ENCODE measurements around the gene MALRD1. TPM values are rescaled to one million over a fixed set of nuclear protein-coding genes. Genes with fewer than 3 reads are reported as not detected.

The MALRD1 gene
- total and polyA plus RNA-seq, 2 donors (not counting 1 experiment from before 2014, with no cell fraction given): 0.62 to 1.7 TPM

GRCh38 chr10:19782430-19783089, 734.0 kb downstream of the MALRD1 start:
- DNase-seq (ENCODE audit: low read depth in 2 of 2): no peak
- H4K20me1 ChIP-seq (ENCODE audit: control insufficient read depth, extremely low read depth, insufficient read depth, low read length): no peaks in the 10 kb centered on the region
- H3K27me3 ChIP-seq (ENCODE audit: control insufficient read depth, insufficient read depth, low read length): no peaks in the 10 kb centered on the region
- H3K4me2 ChIP-seq (ENCODE audit: extremely low read depth, insufficient read depth, low read length): no peak overlapping the region
- H3K27ac ChIP-seq (ENCODE audit: insufficient read depth, low read length): no peak overlapping the region
- H3K9ac ChIP-seq (ENCODE audit: insufficient read depth, low read length): no peak overlapping the region
- H2AFZ ChIP-seq (ENCODE audit: low read length): no peak overlapping the region
- H3K36me3 ChIP-seq (ENCODE audit: control insufficient read depth, insufficient read depth, low read length): no peaks in the 10 kb centered on the region
- H3K9me3 ChIP-seq (ENCODE audit: control insufficient read depth, insufficient read depth, low read depth, low read length): no peaks in the 10 kb centered on the region
- TF ChIP-seq CTCF (conservative IDR thresholded peaks at IDR 0.05 in 1 of 2, IDR thresholded peaks at IDR 0.05 in 1 of 2; ENCODE audit: low read depth in 1 of 2, low read length in 2 of 2): no peak
- no peak for TF ChIP-seq EZH2 (IDR thresholded peaks at IDR 0.05; ENCODE audit: low read length, missing control alignments)
- H3K4me3 ChIP-seq (replicated peaks in 1 of 4; ENCODE audit: control extremely low read depth in 1 of 4, insufficient read depth in 1 of 4, low read depth in 3 of 4, low read length in 4 of 4): no peak overlapping the region
- H3K4me1 ChIP-seq (ENCODE audit: control insufficient read depth, extremely low read depth, insufficient read depth, low read length): no peaks in the 10 kb centered on the region
- no peaks in the 10 kb centered on the region for H3K79me2 ChIP-seq (ENCODE audit: control insufficient read depth, insufficient read depth, low read length)

GRCh38 chr10:19783721-19784120, 735.1 kb downstream of the MALRD1 start:
- Histone ChIP-seq H2AFZ (ENCODE audit: low read length) (no peak overlapping the region), H3K4me2 (ENCODE audit: extremely low read depth, insufficient read depth, low read length) (no peak overlapping the region), H3K27ac (ENCODE audit: insufficient read depth, low read length) (no peak overlapping the region), H3K79me2 (ENCODE audit: control insufficient read depth, insufficient read depth, low read length) (no peaks in the 10 kb centered on the region), H4K20me1 (ENCODE audit: control insufficient read depth, extremely low read depth, insufficient read depth, low read length) (no peaks in the 10 kb centered on the region), H3K4me1 (ENCODE audit: control insufficient read depth, extremely low read depth, insufficient read depth, low read length) (no peaks in the 10 kb centered on the region), H3K9me3 (ENCODE audit: control insufficient read depth, insufficient read depth, low read depth, low read length) (no peaks in the 10 kb centered on the region), H3K9ac (ENCODE audit: insufficient read depth, low read length) (no peak overlapping the region), H3K4me3 (replicated peaks in 1 of 4; ENCODE audit: control extremely low read depth in 1 of 4, insufficient read depth in 1 of 4, low read depth in 3 of 4, low read length in 4 of 4) (no peak overlapping the region), H3K36me3 (ENCODE audit: control insufficient read depth, insufficient read depth, low read length) (no peaks in the 10 kb centered on the region), H3K27me3 (ENCODE audit: control insufficient read depth, insufficient read depth, low read length) (no peaks in the 10 kb centered on the region)
- DNase-seq (ENCODE audit: low read depth in 2 of 2): no peak
- TF ChIP-seq EZH2 (IDR thresholded peaks at IDR 0.05; ENCODE audit: low read length, missing control alignments) (no peak), CTCF (conservative IDR thresholded peaks at IDR 0.05 in 1 of 2, IDR thresholded peaks at IDR 0.05 in 1 of 2; ENCODE audit: low read depth in 1 of 2, low read length in 2 of 2) (no peak)

Data from fibroblast of lung (primary cell).